Measurements from ENCODE around the gene KHDC3L. TPM values are rescaled to one million over a fixed set of nuclear protein-coding genes. Genes with fewer than 3 reads are reported as not detected.

Gene KHDC3L
- total RNA-seq, 4 donors from 2014 or later: not detected

- peaks cover 0 to 49% (median 5%) of the 10 kb centered on the region in 4 donors for H3K27me3 ChIP-seq
- no peak overlapping the region for H3K4me3 ChIP-seq
- H3K27ac ChIP-seq: no peak overlapping the region
- H3K36me3 ChIP-seq: no peaks in the 10 kb centered on the region
- 41 to 53% methylated on average over 21 to 22 of the region's 33 CpGs for WGBS, 2 donors
- H3K9me3 ChIP-seq: no peaks in the 10 kb centered on the region
- TF ChIP-seq, protein P1, sequence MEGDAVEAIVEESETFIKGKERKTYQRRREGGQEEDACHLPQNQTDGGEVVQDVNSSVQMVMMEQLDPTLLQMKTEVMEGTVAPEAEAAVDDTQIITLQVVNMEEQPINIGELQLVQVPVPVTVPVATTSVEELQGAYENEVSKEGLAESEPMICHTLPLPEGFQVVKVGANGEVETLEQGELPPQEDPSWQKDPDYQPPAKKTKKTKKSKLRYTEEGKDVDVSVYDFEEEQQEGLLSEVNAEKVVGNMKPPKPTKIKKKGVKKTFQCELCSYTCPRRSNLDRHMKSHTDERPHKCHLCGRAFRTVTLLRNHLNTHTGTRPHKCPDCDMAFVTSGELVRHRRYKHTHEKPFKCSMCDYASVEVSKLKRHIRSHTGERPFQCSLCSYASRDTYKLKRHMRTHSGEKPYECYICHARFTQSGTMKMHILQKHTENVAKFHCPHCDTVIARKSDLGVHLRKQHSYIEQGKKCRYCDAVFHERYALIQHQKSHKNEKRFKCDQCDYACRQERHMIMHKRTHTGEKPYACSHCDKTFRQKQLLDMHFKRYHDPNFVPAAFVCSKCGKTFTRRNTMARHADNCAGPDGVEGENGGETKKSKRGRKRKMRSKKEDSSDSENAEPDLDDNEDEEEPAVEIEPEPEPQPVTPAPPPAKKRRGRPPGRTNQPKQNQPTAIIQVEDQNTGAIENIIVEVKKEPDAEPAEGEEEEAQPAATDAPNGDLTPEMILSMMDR (IDR thresholded peaks at IDR 0.05): no peak
- no peak for TF ChIP-seq POLR2A (IDR thresholded peaks at IDR 0.05)
- no peaks in the 10 kb centered on the region for H3K4me1 ChIP-seq
- DNase-seq: no peak
- intact Hi-C loops (cut with DNase I): no loop called here
Measured at GRCh38 chr6:73348550-73349204, 13.8 kb upstream of the KHDC3L start.

DNA sequence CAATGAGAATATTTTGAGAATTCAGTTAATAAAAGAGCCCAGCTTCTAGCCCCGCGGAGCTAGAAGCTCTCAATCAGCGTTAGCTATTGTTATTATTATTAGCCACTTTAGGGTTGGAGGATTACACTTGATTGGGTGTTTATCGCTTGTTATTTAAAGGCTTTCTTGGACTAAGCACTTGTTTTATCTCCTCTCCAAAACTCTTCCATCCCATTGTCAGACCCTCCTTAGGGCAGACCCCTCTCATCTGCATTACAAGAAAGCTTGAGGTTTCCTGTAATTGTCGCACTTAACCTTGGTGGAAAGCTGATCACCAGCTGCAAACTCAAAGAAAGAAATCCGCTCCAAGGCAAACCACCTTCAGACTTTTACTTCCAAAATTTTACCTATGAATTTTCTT lies 13.1 kb upstream of the KHDC3L start:
- H3K27me3 ChIP-seq: peaks cover 0 to 56% (median 5%) of the 10 kb centered on the region in 4 donors
- no peak for TF ChIP-seq POLR2A (IDR thresholded peaks at IDR 0.05)
- TF ChIP-seq, protein P1 (IDR thresholded peaks at IDR 0.05): no peak
- DNase-seq: no peak
- H3K27ac ChIP-seq: no peak overlapping the region
- intact Hi-C loops (cut with DNase I): no loop called here
- H3K4me1 ChIP-seq: no peaks in the 10 kb centered on the region
- H3K36me3 ChIP-seq: no peaks in the 10 kb centered on the region
- H3K9me3 ChIP-seq: no peaks in the 10 kb centered on the region
- WGBS, 2 donors: 30 to 38% methylated on average over 6 of the region's 6 CpGs
- H3K4me3 ChIP-seq: no peak overlapping the region

- intact Hi-C loops (cut with DNase I): no loop called here
- Histone ChIP-seq H3K4me1 (no peaks in the 10 kb centered on the region), H3K4me3 (no peak within 1 kb of the TSS), H3K9me3 (no peaks in the 10 kb centered on the region), H3K27me3 (peaks cover 0 to 38% (median under 1%) of the 10 kb centered on the region in 4 donors), H3K36me3 (no peaks in the 10 kb centered on the region), H3K27ac (no peak within 1 kb of the TSS)
- TF ChIP-seq, protein P1 (IDR thresholded peaks at IDR 0.05): no peak
- no peak for TF ChIP-seq POLR2A (IDR thresholded peaks at IDR 0.05)
- no peak for DNase-seq
- 93 to 97% methylated on average over 22 to 25 of the region's 59 CpGs for WGBS, 2 donors
Measured at GRCh38 chr6:73353636-73354593, 8.5 kb upstream of the KHDC3L start, which contains the start of gene DPPA5. DPPA5 (minus strand) TSS chr6:73354276; CDS start chr6:73354225, 51 bp downstream.

GRCh38 chr6:73362869-73363536 lies 545 bp downstream of the KHDC3L start:
- Histone ChIP-seq H3K27me3 (no peaks in the 10 kb centered on the region), H3K27ac (no peak overlapping the region), H3K36me3 (no peaks in the 10 kb centered on the region), H3K9me3 (no peaks in the 10 kb centered on the region), H3K4me3 (no peak overlapping the region), H3K4me1 (no peaks in the 10 kb centered on the region)
- TF ChIP-seq POLR2A (IDR thresholded peaks at IDR 0.05): no peak
- TF ChIP-seq, protein P1 (IDR thresholded peaks at IDR 0.05): no peak
- WGBS, 2 donors: 92 to 98% methylated on average over 11 to 14 of the region's 31 CpGs
- intact Hi-C loops (cut with DNase I): no loop called here
- no peak for DNase-seq

Measured in esophagus squamous epithelium (tissue), 5 donors.